IMR-90 (cell line): ENCODE measurements around the gene CCNI. TPM values are rescaled to one million over a fixed set of nuclear protein-coding genes. Genes with fewer than 3 reads are reported as not detected.

ENCODE experiments used
- ATAC-seq: fragments of 200-7000 bp; cut with Tn5 transposase; 2 replicates; pipeline ENCODE4 v1.9.1; 2020; ENCODE audit warnings: low read depth, mild to moderate bottlenecking, moderate library complexity
- BruUV-seq: library from RNA; stranded (reverse); fragments of 400-500 nt; replicated peaks from 2 replicates; lab custom pipeline; 2021; lab: Mats Ljungman, UMichigan
- CTCF ChIA-PET: fragments of 300-600 bp; formaldehyde crosslinking; extraction: SDS; loops from one replicate; lab custom pipeline; 2021; ENCODE audit warnings: antibody characterized with exemption; lab: Yijun Ruan, JAX
- POLR2A ChIA-PET: fragments of 300-600 bp; sonication (Branson Sonifier 250); formaldehyde crosslinking; loops from one replicate; lab custom pipeline; 2022; ENCODE audit warnings: antibody characterized with exemption; ENCODE audit not compliant: unreplicated experiment; lab: Charles Lee
- DNase-seq: peaks from one replicate; pipeline ENCODE4 v3.0.0; 2013
- H2AFZ ChIP-seq: replicated peaks from 2 replicates; pipeline ENCODE3; 2013; ENCODE audit warnings: low read length, mild to moderate bottlenecking; ENCODE audit not compliant: poor library complexity
- H2AK5ac ChIP-seq: 2 replicates; pipeline ENCODE4 v1.6.1; 2013; ENCODE audit warnings: low read depth, low read length, inconsistent platforms
- H2AK9ac ChIP-seq: replicated peaks from 2 replicates; pipeline ENCODE3; 2013; ENCODE audit warnings: mild to moderate bottlenecking, low read depth, low read length, moderate library complexity; ENCODE audit not compliant: poor library complexity
- H2BK120ac ChIP-seq: 2 replicates; pipeline ENCODE4 v1.6.1; 2013; ENCODE audit warnings: low read depth, low read length, inconsistent platforms
- H2BK15ac ChIP-seq: 3 replicates; pipeline ENCODE4 v1.6.1; 2013; ENCODE audit warnings: low read depth, low read length, inconsistent platforms
- H2BK20ac ChIP-seq: 2 replicates; pipeline ENCODE4 v1.6.1; 2013; ENCODE audit warnings: low read depth, mild to moderate bottlenecking, inconsistent platforms, low read length, moderate library complexity
- H2BK5ac ChIP-seq: 2 replicates; pipeline ENCODE4 v1.6.1; 2013; ENCODE audit warnings: mild to moderate bottlenecking, low read depth, low read length, inconsistent platforms; ENCODE audit not compliant: poor library complexity, severe bottlenecking
- H3K14ac ChIP-seq: replicated peaks from 2 replicates; pipeline ENCODE4 v1.6.1; 2013; ENCODE audit warnings: low read depth, low read length, inconsistent platforms
- H3K18ac ChIP-seq: 2 replicates; pipeline ENCODE4 v1.6.1; 2013; ENCODE audit warnings: low read depth, low read length, control low read depth
- H3K23ac ChIP-seq: 2 replicates; pipeline ENCODE4 v1.6.1; 2013; ENCODE audit warnings: low read depth, low read length, inconsistent platforms
- H3K27ac ChIP-seq: 2 replicates; pipeline ENCODE4 v1.5.1; 2013; ENCODE audit warnings: mild to moderate bottlenecking, control low read depth, low read length; ENCODE audit not compliant: insufficient read depth
- H3K27me3 ChIP-seq: 2 replicates; pipeline ENCODE4 v1.6.1; 2013; ENCODE audit warnings: low read length; ENCODE audit not compliant: control insufficient read depth, insufficient read depth
- H3K36me3 ChIP-seq: 2 replicates; pipeline ENCODE4 v1.6.1; 2013; ENCODE audit warnings: low read length, mixed read lengths; ENCODE audit not compliant: control insufficient read depth, insufficient read depth
- H3K4ac ChIP-seq: 2 replicates; pipeline ENCODE4 v1.6.1; 2013; ENCODE audit warnings: low read depth, low read length, inconsistent platforms
- H3K4me1 ChIP-seq: 2 replicates; pipeline ENCODE4 v1.6.1; 2013; ENCODE audit warnings: low read length, mixed read lengths; ENCODE audit not compliant: control insufficient read depth, insufficient read depth
- H3K4me2 ChIP-seq: 2 replicates; pipeline ENCODE4 v1.6.1; 2013; ENCODE audit warnings: low read depth, mild to moderate bottlenecking, control low read depth, low read length, moderate library complexity
- H3K4me3 ChIP-seq: 2 replicates; pipeline ENCODE4 v1.5.1; 2013; ENCODE audit warnings: low read depth, mild to moderate bottlenecking, control low read depth, low read length, moderate library complexity; ENCODE audit not compliant: insufficient read depth
- H3K56ac ChIP-seq: 2 replicates; pipeline ENCODE4 v1.6.1; 2013; ENCODE audit warnings: low read length, inconsistent platforms; ENCODE audit not compliant: insufficient read depth; ENCODE audit errors: extremely low read depth
- H3K79me1 ChIP-seq, 2 experiments: 2 replicates each; pipeline ENCODE4 v1.6.1; 2013; ENCODE audit warnings: low read length in 2 of 2, inconsistent platforms in 1 of 2, low read depth in 1 of 2
- H3K9ac ChIP-seq: 2 replicates; pipeline ENCODE4 v1.6.1; 2013; ENCODE audit warnings: low read depth, low read length, control low read depth
- H3K9me1 ChIP-seq: 2 replicates; pipeline ENCODE4 v1.6.1; 2013; ENCODE audit warnings: low read length, inconsistent platforms; ENCODE audit not compliant: insufficient read depth
- H3K9me3 ChIP-seq: 2 replicates; pipeline ENCODE4 v1.6.1; 2013; ENCODE audit warnings: low read length; ENCODE audit not compliant: control insufficient read depth, insufficient read depth
- H4K20me1 ChIP-seq: 2 replicates; pipeline ENCODE4 v1.6.1; 2013; ENCODE audit warnings: low read length, inconsistent platforms; ENCODE audit not compliant: insufficient read depth
- H4K5ac ChIP-seq: 2 replicates; pipeline ENCODE4 v1.6.1; 2013; ENCODE audit warnings: mild to moderate bottlenecking, low read depth, low read length, control low read depth
- H4K8ac ChIP-seq, 2 experiments: 2 replicates each; pipeline ENCODE4 v1.6.1; 2013; ENCODE audit warnings: low read depth in 2 of 2, low read length in 2 of 2, control low read depth in 1 of 2, inconsistent platforms in 1 of 2
- H4K91ac ChIP-seq: 2 replicates; pipeline ENCODE4 v1.6.1; 2013; ENCODE audit warnings: low read depth, low read length, inconsistent platforms; ENCODE audit not compliant: insufficient read depth
- CEBPB ChIP-seq: IDR thresholded peaks from 2 replicates; pipeline ENCODE4 v1.6.1; 2012; ENCODE audit warnings: low read depth, low read length, improper control_type of control experiment
- CHD1 ChIP-seq: IDR thresholded peaks from 2 replicates; pipeline ENCODE4 v1.6.1; 2012; ENCODE audit warnings: low read depth, low read length, improper control_type of control experiment
- MAZ ChIP-seq: IDR thresholded peaks from 2 replicates; pipeline ENCODE4 v1.6.1; 2012; ENCODE audit warnings: low read depth, mild to moderate bottlenecking, low read length, improper control_type of control experiment, moderate library complexity, borderline replicate concordance
- NFE2L2 ChIP-seq: fragments of 150-350 bp; IDR thresholded peaks from 2 replicates; pipeline ENCODE4 v1.6.1; 2016; ENCODE audit warnings: low read depth, mild to moderate bottlenecking, low read length
- POLR2A ChIP-seq: IDR thresholded peaks from 2 replicates; pipeline ENCODE4 v1.6.1; 2012; ENCODE audit warnings: mild to moderate bottlenecking, low read depth, low read length
- RAD21 ChIP-seq: IDR thresholded peaks from 2 replicates; pipeline ENCODE4 v1.6.1; 2012; ENCODE audit warnings: low read length, improper control_type of control experiment
- RCOR1 ChIP-seq: IDR thresholded peaks from 2 replicates; pipeline ENCODE4 v1.6.1; 2012; ENCODE audit warnings: mild to moderate bottlenecking, low read length, improper control_type of control experiment; ENCODE audit not compliant: insufficient replicate concordance
- RFX5 ChIP-seq: IDR thresholded peaks from 2 replicates; pipeline ENCODE4 v1.8.0; 2012; ENCODE audit warnings: low read depth, mild to moderate bottlenecking, low read length, moderate library complexity
- SMC3 ChIP-seq: fragments of 150-350 bp; IDR thresholded peaks from 2 replicates; pipeline ENCODE4 v1.6.1; 2016; ENCODE audit warnings: low read depth, mild to moderate bottlenecking, antibody characterized with exemption, low read length, moderate library complexity
- WGBS, 2 experiments: methylation state at CpG; one replicate each; pipeline versions ENCODE4 v1.1.5 to v1.1.7; 2013; ENCODE audit warnings: missing lambda C conversion rate in 2 of 2; ENCODE audit not compliant: insufficient read length in 1 of 2; ENCODE audit errors: extremely low coverage in 2 of 2; 5-methylcytosine and 5-hydroxymethylcytosine counted together
- dilution Hi-C: fragments of 300-500 bp; cut with HindIII; formaldehyde crosslinking; loops from one replicate; pipeline ENCODE4 v1.14.3; 2018; ENCODE audit warnings: low sequenced_read_pairs; ENCODE audit not compliant: unreplicated experiment
- in situ Hi-C: fragments of 300-500 bp; cut with MboI; formaldehyde crosslinking; loops from 3 replicates; pipeline ENCODE4 v1.14.3; 2019; ENCODE audit warnings: low sequenced_read_pairs, inconsistent platforms, mixed read lengths
- intact Hi-C: fragments of 100-400 bp; cut with micrococcal nuclease; formaldehyde crosslinking; loops from 2 replicates; pipeline ENCODE4 v1.10.0; 2022
- polyA plus RNA-seq, 3 experiments: library from polyadenylated mRNA; depleted of rRNA; stranded (reverse); fragments of >200 nt; gene quantifications; 2 replicates each; pipeline ENCODE4 v1.2.3, GENCODE V29; 2012; ENCODE audit warnings: low replicate concordance in 1 of 3
- total RNA-seq: library from RNA; depleted of rRNA; stranded (reverse); fragments of >200 nt; gene quantifications from 2 replicates; pipeline ENCODE4 v1.2.3, GENCODE V29; 2012

CCNI gene
- total and polyA plus RNA-seq, 2 of the 4 experiments (the other 2 are of a cell fraction) = 70.1 to 100 TPM

- Histone ChIP-seq H3K27ac (no peak overlapping the region), H3K23ac (no peak overlapping the region), H3K4me3 (no peak overlapping the region), H3K4me2 (no peak overlapping the region), H2BK120ac (no peak overlapping the region), H2AFZ (no peak overlapping the region), H3K18ac (no peak overlapping the region), H3K9me3 (no peaks in the 10 kb centered on the region), H4K5ac (no peak overlapping the region), H3K27me3 (peaks cover 2% of the 10 kb centered on the region), H2BK20ac (no peak overlapping the region), H2BK15ac (no peak overlapping the region), H2AK9ac (no peak overlapping the region), H2BK5ac (no peak overlapping the region), H3K14ac (no peak overlapping the region), H3K79me1 (no peaks in the 10 kb centered on the region), H4K20me1 (no peaks in the 10 kb centered on the region), H3K36me3 (no peaks in the 10 kb centered on the region), H3K9me1 (no peaks in the 10 kb centered on the region), H4K91ac (no peak overlapping the region), H2AK5ac (no peak overlapping the region), H3K9ac (no peak overlapping the region), H4K8ac (no peak overlapping the region), H3K4me1 (no peaks in the 10 kb centered on the region), H3K56ac (no peak overlapping the region), H3K4ac (no peak overlapping the region)
- CTCF ChIA-PET = interaction anchor here (0.6 to 1.4 kb wide), 2 partner anchors 103 to 366 kb away, joined by 3 to 5 read pairs; no protein-coding TSS in a partner anchor
- POLR2A ChIA-PET = no interaction called here
- ATAC-seq (no peak), DNase-seq (no peak)
- no peak for TF ChIP-seq NFE2L2
- no peak for TF ChIP-seq SMC3
- no peak for TF ChIP-seq CEBPB
- TF ChIP-seq POLR2A = no peak
- TF ChIP-seq CHD1 = no peak
- TF ChIP-seq RFX5 = no peak
- no peak for TF ChIP-seq RCOR1
- TF ChIP-seq RAD21 = no peak
- TF ChIP-seq MAZ = no peak
- in situ Hi-C loops = no loop called here
- intact Hi-C loops = loop anchor here (5.0 kb wide), 1 partner anchor 42 kb away; no protein-coding TSS in a partner anchor
- no TSS peak for BruUV-seq
- dilution Hi-C loops = no loop called here
- WGBS, 2 experiments = no CpG with 5 or more reads among the region's 2 CpGs
Observed at GRCh38 chr4:77100234-77100633, 24.4 kb upstream of the CCNI start.
